ENCODE measurements around the gene FGF22. TPM values are rescaled to one million over a fixed set of nuclear protein-coding genes. Genes with fewer than 3 reads are reported as not detected.
"Not testable (repeated sequence)": the region's sequence is repeated elsewhere in the genome, so short reads cannot be mapped to it uniquely, and the experiment has no call there.

FGF22 gene
- total RNA-seq, 1 donor from 2014 or later, result 0.22 TPM

DNA sequence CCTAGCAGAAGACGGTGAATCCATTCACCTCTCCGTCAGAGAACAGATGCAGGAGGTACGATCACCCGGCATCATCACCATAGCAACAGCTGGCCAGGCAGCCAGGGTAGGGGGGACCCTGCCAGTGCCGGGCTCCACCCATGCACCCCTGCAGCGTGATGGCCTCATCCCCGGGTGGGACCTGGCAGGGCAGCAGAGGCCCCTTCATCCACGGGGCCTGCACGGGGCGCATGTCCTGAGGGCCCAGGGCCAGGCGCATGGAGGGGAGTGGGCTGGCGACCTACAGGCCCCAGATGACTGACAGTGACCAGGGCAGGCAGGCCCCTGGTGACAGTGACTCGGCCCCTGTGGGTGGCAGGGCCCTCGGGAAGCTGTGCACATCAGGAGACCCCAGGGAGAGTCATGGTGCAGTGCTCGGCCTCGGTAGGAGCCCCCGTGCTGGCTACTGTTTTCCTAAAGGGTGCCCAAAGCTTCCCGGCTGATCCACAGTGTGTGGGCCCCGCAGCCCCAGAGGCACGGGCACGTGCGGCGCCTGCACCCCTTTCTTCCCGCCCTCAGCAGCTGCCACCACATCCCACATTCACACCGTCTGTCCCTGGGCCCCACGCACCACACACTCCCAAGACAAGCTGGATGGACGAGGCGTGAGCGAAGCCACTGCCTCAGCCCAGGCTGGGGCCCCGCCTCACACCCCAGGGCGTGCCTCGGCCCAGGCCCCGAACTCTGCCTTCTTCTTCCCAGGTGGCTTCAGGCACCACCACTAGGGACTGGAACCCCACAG, 18.6 kb downstream of the FGF22 start:
- no peak for DNase-seq (ENCODE audit: low spot score)

DNA sequence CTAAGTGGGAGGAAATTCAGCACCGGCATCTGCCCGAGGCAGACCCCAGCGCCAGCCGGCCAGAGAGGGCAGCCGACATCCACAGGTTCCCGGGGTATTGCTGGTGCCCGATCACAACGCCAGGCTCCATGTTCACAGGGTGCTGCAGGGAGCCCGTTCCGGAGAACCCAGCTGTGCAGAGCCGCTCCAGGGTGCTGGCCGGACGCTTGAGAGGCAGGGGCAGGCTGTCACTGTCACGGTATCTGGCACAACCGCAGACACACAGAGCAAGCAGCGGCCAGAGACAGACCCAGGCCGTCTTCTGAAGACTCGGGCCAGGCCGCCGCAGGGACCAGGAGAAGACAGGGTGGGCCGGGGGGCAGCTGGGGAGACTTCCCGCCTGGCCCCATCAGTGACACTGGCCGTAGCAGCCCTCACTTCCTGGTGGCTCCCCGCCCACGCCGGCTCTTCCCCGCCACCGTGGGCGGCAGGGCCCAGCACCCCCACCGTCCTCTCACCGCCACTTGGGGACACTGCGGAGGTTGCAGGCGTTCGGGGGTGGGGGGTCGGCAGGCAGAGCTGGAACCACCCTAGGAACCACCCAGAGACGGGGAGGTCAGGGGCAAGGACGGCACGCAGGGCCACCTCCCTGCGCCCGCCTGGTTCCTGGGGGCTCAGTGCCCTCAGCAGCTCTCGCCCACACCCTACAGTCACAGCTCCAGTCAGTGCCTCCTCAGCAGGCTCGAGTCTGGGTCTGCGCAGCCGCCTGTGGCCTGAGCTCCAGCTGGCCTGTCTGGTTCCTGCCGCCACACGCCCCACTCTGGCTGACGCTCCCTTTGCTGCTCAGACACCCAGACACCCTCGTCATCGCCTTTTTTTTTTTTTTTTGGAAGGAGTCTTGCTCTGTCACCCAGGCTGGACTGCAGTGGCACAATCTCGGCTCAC, 19.5 kb downstream of the FGF22 start:
- no peak for DNase-seq (ENCODE audit: low spot score)

DNA sequence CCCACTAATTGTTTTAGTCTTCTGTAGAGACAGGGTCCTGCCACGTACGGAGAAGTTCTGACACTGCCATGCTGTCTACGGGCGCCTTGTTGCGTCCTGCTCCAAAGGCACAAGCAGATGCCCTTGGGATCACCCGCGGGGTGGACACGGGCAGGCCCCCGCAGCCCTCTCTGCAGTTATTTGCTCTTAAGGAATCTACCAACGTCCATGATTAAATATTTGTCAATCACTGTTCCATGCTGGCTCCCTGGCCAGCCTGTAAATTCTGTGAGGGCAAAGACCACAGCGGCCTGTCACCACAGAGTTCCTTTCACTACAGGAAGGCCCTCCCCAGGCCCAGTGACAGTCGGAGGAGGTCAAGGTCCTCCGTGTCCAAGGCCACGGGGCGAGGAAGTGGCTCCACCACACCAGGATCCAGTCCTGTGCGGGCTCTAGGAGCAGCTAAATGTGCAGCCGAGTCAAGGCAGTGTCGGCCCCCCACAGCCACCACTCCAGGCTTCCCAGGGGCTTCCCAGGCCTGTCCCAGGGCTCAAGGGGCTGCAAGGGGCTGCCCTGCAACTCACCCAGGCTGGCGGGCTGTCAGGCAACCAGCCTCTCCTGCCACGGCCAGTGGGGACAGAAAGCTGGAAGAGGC, 21.2 kb downstream of the FGF22 start:
- DNase-seq (ENCODE audit: low spot score), result no peak

DNA sequence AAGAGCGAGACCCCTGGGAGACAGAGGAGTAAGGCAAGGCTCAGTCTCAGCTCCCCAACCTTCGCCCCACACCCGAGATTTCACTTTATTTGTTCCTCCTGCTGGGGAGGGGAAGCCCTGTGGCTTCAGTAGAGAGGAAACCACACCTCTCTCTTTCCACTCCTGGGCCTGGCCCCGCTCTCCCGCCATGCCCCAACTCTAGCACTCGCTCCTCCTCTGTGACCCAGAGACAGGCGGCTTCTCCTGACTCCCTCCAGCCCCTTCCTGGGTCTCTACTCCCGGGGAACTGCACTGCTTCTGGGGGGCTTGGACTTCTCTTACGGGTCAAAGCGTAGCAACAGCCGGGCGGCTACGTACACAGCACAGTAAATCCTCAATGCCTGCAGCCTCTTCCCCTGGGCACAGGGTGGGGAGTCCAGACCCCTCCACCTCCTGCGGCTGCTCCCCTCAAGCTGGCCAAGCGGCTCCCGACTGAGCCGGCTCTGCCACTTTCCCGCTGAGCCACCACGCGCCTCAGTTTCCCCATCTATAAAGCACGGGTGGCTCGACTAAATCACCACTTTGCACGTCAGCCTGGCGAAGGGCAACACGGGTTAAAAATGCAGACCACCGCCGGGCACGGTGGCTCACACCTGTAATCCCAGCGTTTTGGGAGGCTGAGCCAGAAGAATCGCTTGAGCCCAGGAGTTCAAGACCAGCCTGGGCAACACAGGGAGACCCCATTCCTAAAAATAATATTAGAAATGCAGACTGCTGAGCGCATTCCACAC, 21.9 kb downstream of the FGF22 start:
- DNase-seq (ENCODE audit: low spot score), result no peak

DNA sequence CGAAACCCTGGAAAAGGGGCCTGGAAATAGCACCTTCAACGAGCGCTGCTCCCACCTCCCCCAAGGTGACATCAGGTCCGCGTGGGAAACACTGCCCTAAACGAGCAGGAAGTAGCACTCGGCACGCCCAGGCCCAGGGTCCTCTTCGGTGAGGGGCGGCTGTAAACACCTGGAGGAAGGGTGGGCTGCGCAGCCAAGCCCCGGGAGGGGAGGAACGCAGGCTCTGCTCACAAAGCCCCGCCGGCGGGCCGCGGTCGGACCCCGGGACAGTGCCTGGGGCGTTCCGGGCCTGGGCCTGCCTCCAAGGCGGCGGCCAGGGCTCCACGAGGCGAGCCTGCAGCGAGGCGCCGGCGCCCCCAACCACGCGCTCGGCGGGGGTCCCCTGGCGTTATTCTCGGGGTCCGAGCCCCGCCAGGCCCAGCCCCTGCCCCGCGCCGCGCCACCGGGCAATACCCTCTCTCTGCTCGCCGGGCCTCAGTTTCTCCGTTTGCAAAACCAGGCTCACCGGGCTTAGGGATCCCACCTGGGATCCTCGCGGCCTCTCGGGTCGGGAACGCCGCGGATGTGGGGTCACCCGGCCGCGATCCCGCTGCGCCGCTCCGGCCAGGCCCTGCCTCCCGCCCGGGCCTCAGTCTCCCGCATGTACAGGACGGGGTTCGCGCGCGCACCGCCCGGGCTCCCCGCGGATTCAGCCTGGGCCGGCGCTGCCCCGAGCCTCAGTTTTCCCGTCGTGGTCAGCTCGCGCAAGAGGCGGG, 22.7 kb downstream of the FGF22 start:
- no peak for DNase-seq (ENCODE audit: low spot score)

DNA sequence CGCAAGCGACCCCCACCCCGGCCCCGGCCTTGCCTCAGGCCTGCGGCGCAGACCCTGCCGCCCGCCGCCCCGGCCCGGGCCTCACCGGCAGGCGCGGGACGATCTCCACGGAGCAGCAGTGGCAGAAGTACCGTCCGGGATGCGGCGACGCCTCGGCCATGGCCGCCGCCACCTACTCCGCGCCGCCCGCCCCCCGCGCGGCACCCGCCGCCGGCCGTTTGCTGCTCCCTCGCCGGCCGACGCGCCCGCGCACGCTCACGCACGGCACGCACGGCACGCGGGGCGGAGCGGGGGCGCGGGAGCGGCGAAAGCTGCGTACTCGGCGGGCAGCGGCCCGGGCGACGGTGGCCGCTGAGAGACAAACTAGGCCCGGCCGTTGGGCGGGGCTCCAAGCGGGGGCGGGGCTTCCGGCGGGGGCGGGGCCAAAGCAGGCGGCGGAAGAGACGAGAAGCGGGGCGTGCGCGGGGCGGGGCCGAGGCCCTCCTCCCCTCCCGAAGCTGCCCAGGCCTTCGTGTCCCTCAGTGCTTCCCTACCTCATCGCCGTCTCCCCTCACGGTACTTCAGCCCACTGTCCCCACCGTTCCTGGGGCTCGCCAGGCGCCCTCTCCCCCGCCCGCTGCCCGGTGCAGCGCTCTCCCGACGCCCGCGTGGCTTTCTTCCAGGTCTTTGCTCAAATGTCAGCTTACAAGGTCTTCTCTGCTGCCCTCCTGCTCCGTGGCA, 23.4 kb downstream of the FGF22 start, which contains the start of gene RNF126:
Gene RNF126, minus strand, starts transcription at position 253 of the 720 bp plus-strand sequence. Its CDS starts 93 bp downstream, at position 160.
- peak; percentile 98 for DNase-seq (ENCODE audit: low spot score)

DNA sequence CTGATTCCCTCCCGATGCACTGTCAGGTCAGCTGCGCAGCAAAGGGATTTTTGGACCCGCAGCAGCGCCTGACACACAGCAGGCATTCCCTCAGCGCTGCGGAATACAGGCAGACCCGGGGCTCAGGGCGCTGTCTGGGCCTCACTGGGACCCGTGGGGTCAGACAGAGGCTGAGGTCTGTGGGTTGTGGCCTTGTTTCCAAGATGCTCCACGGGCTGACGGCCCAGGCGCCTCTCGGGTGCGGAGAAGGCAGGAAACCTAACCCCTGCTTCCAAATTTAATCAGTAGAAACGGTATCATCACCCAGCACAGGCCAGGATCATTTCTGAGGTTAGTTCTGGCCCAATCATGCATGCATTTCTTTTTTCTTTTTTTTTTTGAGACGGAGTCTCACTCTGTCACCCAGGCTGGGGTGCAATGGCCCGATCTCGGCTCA, 24.0 kb downstream of the FGF22 start:
- DNase-seq (ENCODE audit: low spot score), result no peak

DNA sequence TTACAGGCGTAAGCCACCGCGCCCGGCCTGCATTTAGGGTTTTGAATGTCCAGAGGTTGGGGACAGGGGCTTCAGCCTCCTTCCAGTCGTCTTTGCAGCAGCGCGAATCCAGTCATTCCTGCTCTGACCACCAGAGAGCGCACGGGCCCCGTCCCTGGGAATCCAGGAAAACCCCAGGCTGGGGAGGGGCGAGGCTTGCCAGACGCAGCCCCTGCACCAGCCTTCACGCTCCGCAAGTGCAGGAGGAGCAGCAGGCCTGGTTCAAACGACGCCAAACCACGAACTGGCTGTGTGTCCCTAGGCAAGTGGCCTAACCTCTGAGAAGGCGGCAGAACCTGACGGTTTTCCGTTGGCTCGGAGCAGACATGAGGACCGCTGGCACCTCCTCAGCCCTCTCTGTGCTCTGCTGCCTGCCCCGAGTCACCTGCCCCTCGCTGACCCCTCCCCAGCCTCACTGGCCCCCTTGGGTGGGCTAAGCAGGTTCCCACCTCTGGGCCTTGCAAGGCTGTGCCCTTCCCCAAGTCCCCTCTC, 25.3 kb downstream of the FGF22 start:
- DNase-seq (ENCODE audit: low spot score), result no peak

DNA sequence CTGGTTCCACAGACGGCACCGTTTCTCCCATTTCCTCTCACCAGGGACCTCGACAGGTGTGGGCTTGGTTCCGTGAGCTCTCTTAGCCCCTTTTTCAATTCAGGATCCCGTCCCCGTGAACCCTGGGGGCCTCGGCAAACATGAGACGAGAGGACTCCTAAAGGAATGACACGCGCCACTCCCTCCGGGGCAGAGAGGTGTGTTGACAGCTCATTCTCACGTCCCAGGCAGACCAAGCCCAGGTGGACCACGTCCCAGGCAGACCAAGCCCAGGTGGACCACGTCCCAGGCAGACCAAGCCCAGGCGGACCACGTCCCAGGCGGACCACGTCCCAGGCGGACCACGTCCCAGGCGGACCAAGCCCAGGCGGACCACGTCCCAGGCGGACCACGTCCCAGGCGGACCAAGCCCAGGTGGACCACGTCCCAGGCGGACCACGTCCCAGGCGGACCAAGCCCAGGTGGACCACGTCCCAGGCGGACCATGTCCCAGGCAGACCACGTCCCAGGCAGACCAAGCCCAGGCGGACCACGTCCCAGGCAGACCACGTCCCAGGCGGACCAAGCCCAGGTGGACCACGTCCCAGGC, 27.4 kb downstream of the FGF22 start:
- not testable (repeated sequence) for DNase-seq (ENCODE audit: low spot score)

DNA sequence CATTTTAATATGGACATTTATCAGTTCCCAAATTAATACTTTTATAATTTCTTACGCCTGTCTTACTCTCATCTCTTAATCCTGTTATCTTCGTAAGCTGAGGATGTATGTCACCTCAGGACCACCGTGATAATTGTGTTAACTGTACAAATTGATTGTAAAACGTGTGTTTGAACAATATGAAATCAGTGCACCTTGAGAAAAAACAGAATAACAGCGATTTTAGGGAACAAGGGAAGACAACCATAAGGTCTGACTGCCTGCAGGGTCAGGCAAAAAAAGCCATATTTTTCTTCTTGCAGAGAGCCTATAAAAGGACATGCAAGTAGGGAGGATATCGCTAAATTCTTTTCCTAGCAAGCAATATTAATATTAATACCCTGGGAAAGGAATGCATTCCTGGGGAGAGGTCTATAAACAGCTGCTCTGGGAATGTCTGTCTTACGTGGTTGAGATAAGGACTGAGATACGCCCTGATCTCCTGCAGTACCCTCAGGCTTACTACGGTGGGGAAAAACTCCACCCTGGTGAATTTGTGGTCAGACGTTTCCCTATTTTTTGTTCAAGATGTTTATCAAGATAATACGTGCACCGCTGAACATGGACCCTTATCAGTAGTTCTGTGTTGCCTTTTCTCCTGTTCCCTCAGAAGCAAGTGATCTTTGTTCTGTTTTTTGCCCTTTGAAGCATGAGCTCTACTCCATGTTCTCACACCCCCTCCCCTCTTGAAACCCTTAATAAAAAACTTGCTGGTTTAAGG, 29.2 kb downstream of the FGF22 start:
- DNase-seq (ENCODE audit: low spot score), result not testable (repeated sequence)

DNA sequence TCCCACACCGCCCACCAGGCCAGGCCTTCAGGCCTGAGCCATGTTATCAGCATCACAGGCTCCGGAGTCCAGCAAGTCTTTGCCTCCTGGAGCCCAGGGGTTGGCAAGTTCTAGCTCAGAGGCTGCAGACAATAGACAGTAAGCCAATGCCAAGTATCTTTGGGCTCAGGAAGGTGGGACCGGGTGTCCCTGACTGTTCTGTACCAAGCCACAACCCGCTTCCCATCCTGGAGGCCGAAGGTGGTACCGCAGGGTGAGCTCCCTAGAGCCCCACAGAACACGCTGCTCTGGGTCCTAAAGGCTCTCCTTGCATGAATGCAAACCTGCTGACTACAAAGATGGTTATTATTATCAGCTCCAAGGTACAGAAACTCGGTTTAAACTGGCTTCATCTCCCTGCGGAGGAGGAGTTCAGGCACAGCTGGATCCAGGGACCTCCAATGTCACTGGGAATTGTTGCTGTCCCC, 31.0 kb downstream of the FGF22 start:
- DNase-seq (ENCODE audit: low spot score), result no peak

DNA sequence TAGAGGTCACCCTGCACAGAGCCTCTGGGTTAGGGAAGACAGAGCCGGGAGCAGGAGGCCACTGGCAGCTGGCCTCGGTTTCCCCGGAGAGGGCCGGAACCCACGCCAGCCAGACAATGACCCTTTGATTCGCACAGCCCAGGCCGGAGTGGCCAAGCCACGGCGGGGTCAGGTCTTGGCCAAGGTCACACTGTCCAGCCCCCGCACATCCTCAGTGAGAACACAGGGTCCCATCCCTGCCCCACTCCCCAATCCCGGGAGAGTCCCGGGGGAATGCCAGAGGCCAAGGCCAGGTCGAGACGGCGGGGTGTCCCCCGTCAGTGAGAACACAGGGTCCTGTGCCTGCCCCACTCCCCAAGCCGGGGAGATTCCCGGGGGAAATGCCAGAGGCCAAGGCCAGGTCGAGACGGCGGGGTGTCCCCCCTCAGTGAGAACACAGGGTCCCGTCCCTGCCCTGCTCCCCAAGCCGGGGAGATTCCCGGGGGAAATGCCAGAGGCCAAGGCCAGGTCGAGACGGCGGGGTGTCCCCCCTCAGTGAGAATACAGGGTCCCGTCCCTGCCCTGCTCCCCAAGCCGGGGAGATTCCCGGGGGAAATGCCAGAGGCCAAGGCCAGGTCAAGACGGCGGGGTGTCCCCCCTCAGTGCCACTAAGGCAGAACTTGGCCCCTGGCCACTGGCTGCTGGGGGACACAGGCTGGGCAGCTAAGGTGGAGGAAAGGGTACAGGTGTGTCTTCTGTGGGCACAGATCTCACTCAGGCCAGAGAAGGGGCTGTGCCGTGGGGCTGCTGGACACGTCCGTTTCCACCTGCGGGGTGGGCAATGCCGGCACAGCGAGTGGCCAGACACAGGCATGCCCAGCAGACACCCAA, 34.8 kb downstream of the FGF22 start:
- no peak for DNase-seq (ENCODE audit: low spot score)

DNA sequence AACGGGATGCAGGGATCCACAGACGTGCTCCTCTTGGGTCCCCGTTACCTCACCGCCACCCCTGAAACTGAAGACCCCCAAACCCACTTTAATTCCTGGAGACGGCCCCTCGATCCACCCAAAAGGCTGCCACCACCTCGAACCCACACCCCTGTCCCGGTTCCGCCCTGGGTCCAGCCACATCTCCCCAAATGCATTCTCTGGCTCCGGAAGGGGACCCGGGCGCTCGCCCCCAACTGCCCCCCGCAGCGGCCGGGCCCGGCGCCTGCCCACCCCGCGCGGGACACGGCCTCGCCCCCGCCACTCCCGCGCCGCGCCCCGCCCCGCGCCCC, 36.3 kb downstream of the FGF22 start:
- no peak for DNase-seq (ENCODE audit: low spot score)

DNA sequence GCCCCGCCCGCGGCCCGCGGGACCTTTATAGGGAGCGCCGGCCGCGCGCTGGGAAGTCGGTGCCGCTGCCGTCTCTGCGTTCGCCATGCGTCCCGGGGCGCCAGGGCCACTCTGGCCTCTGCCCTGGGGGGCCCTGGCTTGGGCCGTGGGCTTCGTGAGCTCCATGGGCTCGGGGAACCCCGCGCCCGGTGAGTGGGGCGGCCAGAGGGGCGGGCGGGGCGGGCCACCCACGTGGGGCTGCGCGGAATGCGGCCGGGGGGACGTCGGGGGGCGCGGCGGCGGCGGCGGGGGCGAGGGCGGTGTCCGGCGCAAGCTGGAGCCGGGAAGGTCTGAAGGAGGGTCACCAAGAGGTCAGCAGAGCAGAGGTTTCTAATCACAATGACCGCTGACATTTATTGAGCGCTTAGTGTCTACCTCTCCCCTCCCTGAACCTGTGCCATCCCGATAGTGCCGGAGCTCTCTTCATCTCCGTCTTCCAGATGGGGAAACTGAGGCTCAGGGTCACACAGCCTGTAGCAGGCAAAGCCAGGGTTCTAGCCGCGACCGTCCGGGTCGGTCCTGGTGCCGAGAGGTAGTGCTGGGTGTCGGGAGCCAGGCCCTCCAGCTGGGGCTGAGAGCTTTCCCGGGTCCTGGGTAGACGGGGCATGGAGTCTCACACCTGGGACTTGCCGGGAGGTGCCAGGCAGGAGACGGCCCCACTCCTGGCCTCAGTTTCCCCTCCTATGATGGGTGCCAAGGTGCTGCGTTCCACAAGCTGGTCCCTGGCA, 36.8 kb downstream of the FGF22 start, which contains the start of gene FSTL3:
Gene FSTL3, plus strand, starts transcription at position 54 of the 767 bp plus-strand sequence. Its CDS starts 32 bp downstream, at position 86.
- DNase-seq (ENCODE audit: low spot score), result no peak

DNA sequence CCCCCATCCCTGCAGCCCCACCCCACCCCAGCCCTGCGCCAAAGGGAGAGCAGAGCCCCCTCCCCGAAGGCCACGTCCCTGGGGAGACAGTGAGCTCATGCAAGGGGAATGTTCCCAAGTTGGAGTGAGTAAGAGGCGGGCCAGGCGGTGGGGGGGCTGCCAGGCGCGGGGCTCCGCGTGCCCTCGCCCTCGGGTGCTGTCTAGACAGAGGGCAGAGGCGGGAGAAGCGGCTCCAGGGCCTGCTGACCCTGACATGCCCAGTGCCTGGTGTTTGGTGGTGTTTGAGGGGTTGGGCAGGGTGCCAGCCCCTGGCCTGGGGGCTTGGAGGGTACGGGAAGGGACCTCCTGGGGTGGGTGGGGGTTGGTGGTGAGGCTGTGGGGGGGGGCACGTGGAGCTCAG, 37.5 kb downstream of the FGF22 start:
- no peak for DNase-seq (ENCODE audit: low spot score)

All from mesenteric fat pad (tissue), 1 donor.